HCT116 (cell line): ENCODE results near the gene SNX19. TPM values are rescaled to one million over a fixed set of nuclear protein-coding genes. Genes with fewer than 3 reads are reported as not detected.

ENCODE experiments used
- ATAC-seq: fragments of 200-7000 bp; cut with Tn5 transposase; 2 replicates; pipeline ENCODE4 v1.9.1; 2020; ENCODE audit warnings: mild to moderate bottlenecking, moderate library complexity
- BruUV-seq: library from RNA; stranded (reverse); fragments of 400-500 nt; replicated peaks from 2 replicates; lab custom pipeline; 2021; lab: Mats Ljungman, UMichigan
- CTCF ChIA-PET: fragments of 300-600 bp; sonication (Branson Sonifier 250); formaldehyde crosslinking; loops from one replicate; lab custom pipeline; 2021; ENCODE audit warnings: antibody characterized with exemption; lab: Charles Lee
- POLR2A ChIA-PET: fragments of 300-600, 350-600 bp; sonication (Branson Sonifier 250); formaldehyde crosslinking; loops from one replicate; lab custom pipeline; 2021; ENCODE audit warnings: antibody characterized with exemption; lab: Charles Lee
- RAD21 ChIA-PET, 2 experiments: fragments of 300-600 bp; sonication (Branson Sonifier 250); formaldehyde crosslinking; loops; one replicate each; lab custom pipeline; 2023; ENCODE audit warnings: low total read pairs in 2 of 2; ENCODE audit not compliant: uncharacterized antibody in 2 of 2, unreplicated experiment in 2 of 2, low non-redundant PET in 1 of 2; lab: Charles Lee
- DNase-seq: peaks from one replicate; pipeline ENCODE4 v3.0.0-alpha.2; 2010; ENCODE audit warnings: low read depth, low spot score
- H2AFZ ChIP-seq: fragments of 200-600 bp; shearing (Covaris generic), sonication (generic); 2 replicates; pipeline ENCODE4 v1.6.1; 2017; ENCODE audit warnings: low read depth, mixed run types, mixed read lengths, antibody characterized with exemption, low read length; ENCODE audit not compliant: poor library complexity, severe bottlenecking
- H3K27ac ChIP-seq: 2 replicates; pipeline ENCODE4 v1.5.1; 2012; ENCODE audit warnings: low read depth, low read length
- H3K27me3 ChIP-seq: fragments of 200-600 bp; sonication (generic); 2 replicates; pipeline ENCODE4 v1.6.1; 2016; ENCODE audit warnings: mixed run types, low read length, mixed read lengths; ENCODE audit not compliant: insufficient read depth
- H3K36me3 ChIP-seq, 2 experiments: fragments of 200-500 bp in 1 of 2; fragments of 200-600 bp in 1 of 2; sonication (Bioruptor generic) in 1 of 2; sonication (generic) in 1 of 2; 2 replicates each; pipeline versions ENCODE4 v1.5.1 to v1.6.1; 2014 to 2016; ENCODE audit warnings: low read length in 2 of 2, inconsistent platforms in 1 of 2, mixed read lengths in 1 of 2, mixed run types in 1 of 2; ENCODE audit not compliant: insufficient read depth in 2 of 2, control insufficient read depth in 1 of 2
- H3K4me1 ChIP-seq, 2 experiments: fragments of 200-600 bp in 1 of 2; sonication (generic) in 1 of 2; 2 replicates each; pipeline versions ENCODE4 v1.5.1 to v1.6.1; 2012 to 2017; ENCODE audit warnings: low read length in 2 of 2, inconsistent platforms in 1 of 2, mild to moderate bottlenecking in 1 of 2, mixed read lengths in 1 of 2, mixed run types in 1 of 2, moderate library complexity in 1 of 2; ENCODE audit not compliant: insufficient read depth in 2 of 2, control insufficient read depth in 1 of 2
- H3K4me2 ChIP-seq: fragments of 200-600 bp; sonication (generic); 2 replicates; pipeline ENCODE4 v1.6.1; 2017; ENCODE audit warnings: mixed run types, low read length, mixed read lengths
- H3K4me3 ChIP-seq, 2 experiments: fragments of 200-600 bp in 1 of 2; sonication (generic) in 1 of 2; replicated peaks in 1 of 2; 2 replicates each; pipeline ENCODE4 v1.5.1; 2011 to 2016; ENCODE audit warnings: low read length in 2 of 2, control low read depth in 1 of 2, low read depth in 1 of 2, mild to moderate bottlenecking in 1 of 2, mixed read lengths in 1 of 2, mixed run types in 1 of 2
- H3K79me2 ChIP-seq: fragments of 200-600 bp; sonication (generic); 2 replicates; pipeline ENCODE4 v1.6.1; 2017; ENCODE audit warnings: mild to moderate bottlenecking, mixed run types, low read length, moderate library complexity, mixed read lengths; ENCODE audit not compliant: insufficient read depth
- H3K9ac ChIP-seq: fragments of 200-600 bp; sonication (generic); 2 replicates; pipeline ENCODE4 v1.6.1; 2016; ENCODE audit warnings: low read length, mixed read lengths
- H3K9me2 ChIP-seq: fragments of 200-600 bp; sonication (generic), shearing (Covaris generic); 2 replicates; pipeline ENCODE4 v1.6.1; 2017; ENCODE audit warnings: mixed run types, mild to moderate bottlenecking, moderate library complexity; ENCODE audit not compliant: insufficient read depth
- H3K9me3 ChIP-seq, 2 experiments: fragments of 200-500 bp in 1 of 2; fragments of 200-600 bp in 1 of 2; sonication (Bioruptor generic) in 1 of 2; sonication (generic) in 1 of 2; 2 replicates each; pipeline ENCODE4 v1.6.1; 2014 to 2017; ENCODE audit warnings: low read length in 2 of 2, mixed read lengths in 2 of 2, inconsistent platforms in 1 of 2, low read depth in 1 of 2, mild to moderate bottlenecking in 1 of 2, mixed run types in 1 of 2, moderate library complexity in 1 of 2; ENCODE audit not compliant: control insufficient read depth in 1 of 2, insufficient read depth in 1 of 2
- H4K20me1 ChIP-seq: fragments of 200-600 bp; sonication (generic), shearing (Covaris generic); 2 replicates; pipeline ENCODE4 v1.6.1; 2017; ENCODE audit warnings: mixed run types, mild to moderate bottlenecking, moderate library complexity; ENCODE audit not compliant: insufficient read depth
- CTCF ChIP-seq, 3 experiments: fragments of 200-600 bp in 1 of 3; sonication (generic) in 1 of 3; IDR thresholded peaks in 2 of 3; conservative IDR thresholded peaks in 1 of 3; 2 replicates each; pipeline ENCODE4 v1.5.1; 2012 to 2017; ENCODE audit warnings: low read depth in 2 of 3, low read length in 2 of 3, antibody characterized with exemption in 1 of 3, borderline replicate concordance in 1 of 3, control low read depth in 1 of 3, mild to moderate bottlenecking in 1 of 3, mixed read lengths in 1 of 3, mixed run types in 1 of 3, moderate library complexity in 1 of 3; ENCODE audit not compliant: insufficient read depth in 1 of 3
- EGR1 ChIP-seq: IDR thresholded peaks from 2 replicates; pipeline ENCODE4 v1.6.1; 2012; ENCODE audit warnings: low read depth
- ELF1 ChIP-seq: IDR thresholded peaks from 2 replicates; pipeline ENCODE4 v1.6.1; 2012; ENCODE audit warnings: low read depth, borderline replicate concordance
- EZH2 ChIP-seq: fragments of 200-600 bp; sonication (generic); IDR thresholded peaks from 2 replicates; pipeline ENCODE4 v1.6.1; 2017; ENCODE audit warnings: antibody characterized with exemption, mixed run types
- EZH2phosphoT487 ChIP-seq: fragments of 200-600 bp; IDR thresholded peaks from 2 replicates; pipeline ENCODE4 v1.6.1; 2018; ENCODE audit warnings: antibody characterized with exemption, borderline replicate concordance
- FOSL1 ChIP-seq: IDR thresholded peaks from 2 replicates; pipeline ENCODE4 v1.6.1; 2012; ENCODE audit warnings: low read depth
- JUND ChIP-seq: IDR thresholded peaks from 2 replicates; pipeline ENCODE4 v1.6.1; 2012
- POLR2A ChIP-seq: IDR thresholded peaks from 2 replicates; pipeline ENCODE4 v1.7.0; 2011; ENCODE audit warnings: borderline replicate concordance; ENCODE audit not compliant: insufficient read depth, insufficient read length; ENCODE audit errors: extremely low read depth
- RAD21 ChIP-seq: IDR thresholded peaks from 2 replicates; pipeline ENCODE4 v1.6.1; 2012; ENCODE audit warnings: low read depth, mild to moderate bottlenecking
- REST ChIP-seq: IDR thresholded peaks from 2 replicates; pipeline ENCODE4 v1.6.1; 2012; ENCODE audit warnings: low read depth
- SIN3A ChIP-seq: IDR thresholded peaks from 2 replicates; pipeline ENCODE4 v1.6.1; 2012; ENCODE audit warnings: low read depth
- SP1 ChIP-seq: IDR thresholded peaks from 2 replicates; pipeline ENCODE4 v1.6.1; 2012; ENCODE audit warnings: low read depth
- TCF7L2 ChIP-seq: IDR thresholded peaks from 2 replicates; pipeline ENCODE4 v1.7.0; 2011; ENCODE audit warnings: borderline replicate concordance, inconsistent platforms; ENCODE audit not compliant: insufficient read depth, insufficient read length; ENCODE audit errors: extremely low read depth
- YY1 ChIP-seq: IDR thresholded peaks from 2 replicates; pipeline ENCODE4 v1.6.1; 2011; ENCODE audit warnings: low read length, low read depth, moderate library complexity, mild to moderate bottlenecking; ENCODE audit not compliant: insufficient replicate concordance; ENCODE audit errors: extremely low read depth
- ZFX ChIP-seq: fragments of 450-650 bp; IDR thresholded peaks from 2 replicates; pipeline ENCODE4 v1.6.1; 2017
- ZNF274 ChIP-seq: fragments of 200-500 bp; sonication (Bioruptor generic); IDR thresholded peaks from 2 replicates; pipeline ENCODE4 v1.6.1; 2014; ENCODE audit warnings: mild to moderate bottlenecking, low read depth, low read length, inconsistent platforms
- intact Hi-C: fragments of 100-400 bp; cut with micrococcal nuclease; formaldehyde crosslinking; loops from 2 replicates; pipeline ENCODE4 v1.10.0; 2022
- total RNA-seq: library from RNA; stranded (reverse); gene quantifications from one replicate; pipeline ENCODE4 v1.2.1, GENCODE V29; 2021; ENCODE audit not compliant: unreplicated experiment
- TF ChIP-seq, protein P1 (sequence below): IDR thresholded peaks from 2 replicates; pipeline ENCODE4 v1.6.1; 2012
- TF ChIP-seq, protein P2 (sequence below): IDR thresholded peaks from 2 replicates; pipeline ENCODE4 v1.6.1; 2011; ENCODE audit warnings: mild to moderate bottlenecking, low read length, moderate library complexity; ENCODE audit not compliant: insufficient replicate concordance; ENCODE audit errors: extremely low read depth

SNX19 gene
- total RNA-seq, 1 experiment from 2014 or later, result 25.2 TPM

- H3K4me2 ChIP-seq, result no peak overlapping the region
- RAD21 ChIA-PET, result no interaction called here
- H3K9me2 ChIP-seq, result no peaks in the 10 kb centered on the region
- no peak for TF ChIP-seq FOSL1
- no peak for TF ChIP-seq ELF1
- TF ChIP-seq CTCF (IDR thresholded peaks at IDR 0.05 in 2 of 3, conservative IDR thresholded peaks at IDR 0.05 in 1 of 3; ENCODE audit: borderline replicate concordance in 1 of 3, insufficient read depth in 1 of 3, low read depth in 2 of 3, low read length in 2 of 3), result no peak
- TF ChIP-seq SP1, result no peak
- no peak for TF ChIP-seq EZH2phosphoT487
- no peak for TF ChIP-seq SIN3A
- no peak for TF ChIP-seq ZNF274
- no peak for TF ChIP-seq POLR2A
- TF ChIP-seq, protein P1, sequence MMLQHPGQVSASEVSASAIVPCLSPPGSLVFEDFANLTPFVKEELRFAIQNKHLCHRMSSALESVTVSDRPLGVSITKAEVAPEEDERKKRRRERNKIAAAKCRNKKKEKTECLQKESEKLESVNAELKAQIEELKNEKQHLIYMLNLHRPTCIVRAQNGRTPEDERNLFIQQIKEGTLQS, result no peak
- TF ChIP-seq TCF7L2, result no peak
- TF ChIP-seq EZH2, result no peak
- TF ChIP-seq RAD21, result no peak
- TF ChIP-seq ZFX, result no peak
- TF ChIP-seq EGR1, result no peak
- TF ChIP-seq YY1, result no peak
- TF ChIP-seq REST, result no peak
- no peak for TF ChIP-seq JUND
- TF ChIP-seq, protein P2, sequence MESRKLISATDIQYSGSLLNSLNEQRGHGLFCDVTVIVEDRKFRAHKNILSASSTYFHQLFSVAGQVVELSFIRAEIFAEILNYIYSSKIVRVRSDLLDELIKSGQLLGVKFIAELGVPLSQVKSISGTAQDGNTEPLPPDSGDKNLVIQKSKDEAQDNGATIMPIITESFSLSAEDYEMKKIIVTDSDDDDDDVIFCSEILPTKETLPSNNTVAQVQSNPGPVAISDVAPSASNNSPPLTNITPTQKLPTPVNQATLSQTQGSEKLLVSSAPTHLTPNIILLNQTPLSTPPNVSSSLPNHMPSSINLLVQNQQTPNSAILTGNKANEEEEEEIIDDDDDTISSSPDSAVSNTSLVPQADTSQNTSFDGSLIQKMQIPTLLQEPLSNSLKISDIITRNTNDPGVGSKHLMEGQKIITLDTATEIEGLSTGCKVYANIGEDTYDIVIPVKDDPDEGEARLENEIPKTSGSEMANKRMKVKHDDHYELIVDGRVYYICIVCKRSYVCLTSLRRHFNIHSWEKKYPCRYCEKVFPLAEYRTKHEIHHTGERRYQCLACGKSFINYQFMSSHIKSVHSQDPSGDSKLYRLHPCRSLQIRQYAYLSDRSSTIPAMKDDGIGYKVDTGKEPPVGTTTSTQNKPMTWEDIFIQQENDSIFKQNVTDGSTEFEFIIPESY, result no peak
- CTCF ChIA-PET, result interaction anchor here (0.9 to 2.6 kb wide), 2 partner anchors 36 to 391 kb away, joined by 3 to 7 read pairs; no protein-coding TSS in a partner anchor
- H3K4me1 ChIP-seq, result no peaks in the 10 kb centered on the region
- intact Hi-C loops, result no loop called here
- no peaks in the 10 kb centered on the region for H4K20me1 ChIP-seq
- H3K27ac ChIP-seq, result no peak overlapping the region
- H3K9ac ChIP-seq, result no peak overlapping the region
- no peak for ATAC-seq
- H3K4me3 ChIP-seq, result no peak overlapping the region
- no peak overlapping the region for H2AFZ ChIP-seq
- DNase-seq, result no peak
- no peaks in the 10 kb centered on the region for H3K36me3 ChIP-seq
- POLR2A ChIA-PET, result no interaction called here
- H3K9me3 ChIP-seq, result no peaks in the 10 kb centered on the region
- no TSS peak for BruUV-seq
- no peaks in the 10 kb centered on the region for H3K79me2 ChIP-seq
- no peaks in the 10 kb centered on the region; the same call in none of the 2 replicates for H3K27me3 ChIP-seq
These were observed 90.3 kb downstream of the SNX19 start for GRCh38 chr11:130825983-130826382.
